SK-N-SH treated with all-trans-retinoic acid at 6 μM for 48 hours (cell line): Measurements from ENCODE around the gene MRPL16.

Experiments used
- ARNTL ChIP-seq: fragments of 450-650 bp; formaldehyde crosslinking; IDR thresholded peaks from 2 replicates; pipeline ENCODE4 v1.5.0; 2020; ENCODE audit warnings: low read depth, mild to moderate bottlenecking, moderate library complexity, borderline replicate concordance
- OSR1 ChIP-seq: fragments of 250-450 bp; sonication (Bioruptor Pico); IDR thresholded peaks from 2 replicates; pipeline ENCODE4 v1.8.0; 2022; ENCODE audit warnings: moderate library complexity, mild to moderate bottlenecking, inconsistent platforms
- PPARA ChIP-seq: fragments of 250-450 bp; sonication (Bioruptor Pico); IDR thresholded peaks from 2 replicates; pipeline ENCODE4 v1.5.0; 2020; ENCODE audit warnings: mild to moderate bottlenecking, borderline replicate concordance
- TOX ChIP-seq: fragments of 250-450 bp; sonication (Bioruptor Pico); IDR thresholded peaks from 2 replicates; pipeline ENCODE4 v1.8.0; 2021; ENCODE audit warnings: mild to moderate bottlenecking, moderate library complexity, borderline replicate concordance
- ZFP3 ChIP-seq: fragments of 250-450 bp; sonication (Bioruptor Pico); IDR thresholded peaks from 2 replicates; pipeline ENCODE4 v1.5.0; 2020; ENCODE audit warnings: mild to moderate bottlenecking, moderate library complexity
- ZFP30 ChIP-seq: fragments of 450-650 bp; formaldehyde crosslinking; IDR thresholded peaks from 2 replicates; pipeline ENCODE4 v1.5.0; 2022; ENCODE audit warnings: mild to moderate bottlenecking, moderate library complexity
- TF ChIP-seq, protein P1 (sequence below): fragments of 250-450 bp; sonication (Bioruptor Pico); IDR thresholded peaks from 2 replicates; pipeline ENCODE4 v1.8.0; 2021; ENCODE audit warnings: low read depth, mild to moderate bottlenecking, moderate library complexity, borderline replicate concordance

- TF ChIP-seq ZFP30 (CRISPR knock-in tag) (no peak), TOX (CRISPR knock-in tag) (no peak), ZFP3 (CRISPR knock-in tag) (no peak), OSR1 (CRISPR knock-in tag) (no peak), ARNTL (no peak), PPARA (CRISPR knock-in tag) (no peak)
- TF ChIP-seq, protein P1, sequence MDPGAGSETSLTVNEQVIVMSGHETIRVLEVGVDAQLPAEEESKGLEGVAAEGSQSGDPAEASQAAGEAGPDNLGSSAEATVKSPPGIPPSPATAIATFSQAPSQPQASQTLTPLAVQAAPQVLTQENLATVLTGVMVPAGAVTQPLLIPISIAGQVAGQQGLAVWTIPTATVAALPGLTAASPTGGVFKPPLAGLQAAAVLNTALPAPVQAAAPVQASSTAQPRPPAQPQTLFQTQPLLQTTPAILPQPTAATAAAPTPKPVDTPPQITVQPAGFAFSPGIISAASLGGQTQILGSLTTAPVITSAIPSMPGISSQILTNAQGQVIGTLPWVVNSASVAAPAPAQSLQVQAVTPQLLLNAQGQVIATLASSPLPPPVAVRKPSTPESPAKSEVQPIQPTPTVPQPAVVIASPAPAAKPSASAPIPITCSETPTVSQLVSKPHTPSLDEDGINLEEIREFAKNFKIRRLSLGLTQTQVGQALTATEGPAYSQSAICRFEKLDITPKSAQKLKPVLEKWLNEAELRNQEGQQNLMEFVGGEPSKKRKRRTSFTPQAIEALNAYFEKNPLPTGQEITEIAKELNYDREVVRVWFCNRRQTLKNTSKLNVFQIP (CRISPR knock-in tag) = no peak
Measured at GRCh38 chr11:59857439-59858434, 47.2 kb upstream of the MRPL16 start.
